Mesenchymal stem cell (in vitro differentiated cells and primary cell): ENCODE data around the gene ILKAP.

Experiments used
- DNase-seq: peaks from one replicate; pipeline ENCODE4 v3.0.0-alpha.2; 2013
- H2AFZ ChIP-seq: one replicate; pipeline ENCODE4 v1.6.1; 2013; ENCODE audit warnings: low read depth, mild to moderate bottlenecking, control low read depth, inconsistent platforms, low read length, moderate library complexity
- H2AK5ac ChIP-seq: 2 replicates; pipeline ENCODE4 v1.6.1; 2013; ENCODE audit warnings: low read length, moderate library complexity, mild to moderate bottlenecking, inconsistent platforms; ENCODE audit not compliant: severe bottlenecking
- H2BK120ac ChIP-seq: one replicate; pipeline ENCODE4 v1.6.1; 2013; ENCODE audit warnings: low read depth, mild to moderate bottlenecking, inconsistent platforms, low read length, moderate library complexity
- H2BK12ac ChIP-seq, 2 experiments: one replicate each; pipeline ENCODE4 v1.6.1; 2013; ENCODE audit warnings: inconsistent platforms in 2 of 2, low read length in 2 of 2, mild to moderate bottlenecking in 2 of 2, moderate library complexity in 2 of 2, control low read depth in 1 of 2
- H2BK15ac ChIP-seq: one replicate; pipeline ENCODE4 v1.6.1; 2013; ENCODE audit warnings: mild to moderate bottlenecking, low read depth, inconsistent platforms; ENCODE audit not compliant: poor library complexity, severe bottlenecking
- H2BK5ac ChIP-seq: 2 replicates; pipeline ENCODE4 v1.6.1; 2013; ENCODE audit warnings: low read depth, mild to moderate bottlenecking, low read length, control low read depth, inconsistent platforms; ENCODE audit not compliant: poor library complexity, severe bottlenecking
- H3K14ac ChIP-seq, 2 experiments: one replicate each; pipeline ENCODE4 v1.6.1; 2013; ENCODE audit warnings: inconsistent platforms in 2 of 2, low read length in 2 of 2, control low read depth in 1 of 2, mild to moderate bottlenecking in 1 of 2, moderate library complexity in 1 of 2
- H3K18ac ChIP-seq, 2 experiments: one replicate each; pipeline ENCODE4 v1.6.1; 2013; ENCODE audit warnings: inconsistent platforms in 2 of 2, low read length in 2 of 2, control low read depth in 1 of 2, low read depth in 1 of 2, mild to moderate bottlenecking in 1 of 2
- H3K23ac ChIP-seq, 2 experiments: one replicate each; pipeline ENCODE4 v1.6.1; 2013; ENCODE audit warnings: inconsistent platforms in 2 of 2, low read length in 2 of 2, mild to moderate bottlenecking in 2 of 2, moderate library complexity in 2 of 2, control low read depth in 1 of 2
- H3K27ac ChIP-seq: 2 replicates; pipeline ENCODE4 v1.5.1; 2013; ENCODE audit warnings: mild to moderate bottlenecking, moderate library complexity, low read length, control low read depth, inconsistent platforms; ENCODE audit not compliant: poor library complexity, severe bottlenecking
- H3K27me3 ChIP-seq, 2 experiments: 2 replicates each; pipeline versions ENCODE4 v1.6.1 to v1.7.0; 2013; ENCODE audit warnings: low read length in 2 of 2, mild to moderate bottlenecking in 2 of 2, moderate library complexity in 2 of 2, control low read depth in 1 of 2, inconsistent platforms in 1 of 2; ENCODE audit not compliant: control insufficient read depth in 1 of 2, insufficient read depth in 1 of 2
- H3K36me3 ChIP-seq, 2 experiments: 2 replicates each; pipeline versions ENCODE4 v1.6.1 to v1.7.0; 2013; ENCODE audit warnings: low read length in 2 of 2, control low read depth in 1 of 2, inconsistent platforms in 1 of 2, low read depth in 1 of 2, mild to moderate bottlenecking in 1 of 2; ENCODE audit not compliant: insufficient read depth in 2 of 2, control insufficient read depth in 1 of 2
- H3K4ac ChIP-seq, 2 experiments: one replicate each; pipeline ENCODE4 v1.6.1; 2013; ENCODE audit warnings: inconsistent platforms in 2 of 2, low read length in 2 of 2, mild to moderate bottlenecking in 2 of 2, moderate library complexity in 2 of 2, control low read depth in 1 of 2, low read depth in 1 of 2
- H3K4me1 ChIP-seq: 2 replicates; pipeline ENCODE4 v1.6.1; 2013; ENCODE audit warnings: low read depth, low read length, control low read depth; ENCODE audit not compliant: control insufficient read depth, insufficient read depth
- H3K4me2 ChIP-seq: 2 replicates; pipeline ENCODE4 v1.6.1; 2013; ENCODE audit warnings: low read length, mild to moderate bottlenecking, inconsistent platforms; ENCODE audit not compliant: poor library complexity, severe bottlenecking
- H3K4me3 ChIP-seq, 2 experiments: 2 replicates each; pipeline versions ENCODE4 v1.5.1 to v1.7.0; 2013; ENCODE audit warnings: low read length in 2 of 2, mild to moderate bottlenecking in 2 of 2, control low read depth in 1 of 2, low read depth in 1 of 2; ENCODE audit not compliant: insufficient read depth in 1 of 2
- H3K79me1 ChIP-seq: replicated peaks from 2 replicates; pipeline ENCODE4 v1.6.1; 2013; ENCODE audit warnings: mild to moderate bottlenecking, control low read depth, low read length, inconsistent platforms; ENCODE audit not compliant: poor library complexity, severe bottlenecking
- H3K9ac ChIP-seq: 2 replicates; pipeline ENCODE4 v1.7.0; 2013; ENCODE audit warnings: mild to moderate bottlenecking, low read length, moderate library complexity
- H3K9me3 ChIP-seq: 2 replicates; pipeline ENCODE4 v1.7.0; 2013; ENCODE audit warnings: mild to moderate bottlenecking, low read length; ENCODE audit not compliant: control insufficient read depth
- H4K8ac ChIP-seq: one replicate; pipeline ENCODE4 v1.6.1; 2013; ENCODE audit warnings: inconsistent platforms, mild to moderate bottlenecking, low read length, moderate library complexity
- H4K91ac ChIP-seq: one replicate; pipeline ENCODE4 v1.6.1; 2013; ENCODE audit warnings: mild to moderate bottlenecking, low read length, inconsistent platforms
- WGBS: methylation state at CpG from one replicate; pipeline ENCODE4 v1.1.7; 2013; ENCODE audit warnings: mixed read lengths; 5-methylcytosine and 5-hydroxymethylcytosine counted together

Gene ILKAP

GRCh38 chr2:238138331-238139195, 64.9 kb downstream of the ILKAP start, which contains the start of gene KLHL30:
Gene KLHL30, plus strand, starts transcription at chr2:238138668. Its CDS starts 2,087 bp downstream, at chr2:238140755.
- Histone ChIP-seq H3K27ac (no peak within 1 kb of the TSS), H2AFZ (peak within 1 kb of the TSS; percentile 33), H3K4ac (peak within 1 kb of the TSS; percentile 7 to 54), H3K4me2 (no peak within 1 kb of the TSS), H3K9me3 (no peaks in the 10 kb centered on the region), H3K79me1 (no peaks in the 10 kb centered on the region), H3K9ac (no peak within 1 kb of the TSS), H3K23ac (no peak within 1 kb of the TSS), H3K27me3 (no peaks in the 10 kb centered on the region), H2BK15ac (peak within 1 kb of the TSS; percentile 12), H2BK120ac (no peak within 1 kb of the TSS), H3K18ac (peak within 1 kb of the TSS; percentile 65 to 74), H3K14ac (peak within 1 kb of the TSS in 1 of 2 experiments; percentile 57), H2BK12ac (peak within 1 kb of the TSS in 1 of 2 experiments; percentile 68), H3K36me3 (no peaks in the 10 kb centered on the region), H3K4me1 (peaks cover 42% of the 10 kb centered on the region), H4K8ac (peak within 1 kb of the TSS; percentile 55), H4K91ac (peak within 1 kb of the TSS; percentile 64), H2AK5ac (no peak within 1 kb of the TSS), H3K4me3 (no peak within 1 kb of the TSS), H2BK5ac (no peak within 1 kb of the TSS)
- 81% methylated on average over 21 of the region's 22 CpGs for WGBS
- no peak for DNase-seq

DNA sequence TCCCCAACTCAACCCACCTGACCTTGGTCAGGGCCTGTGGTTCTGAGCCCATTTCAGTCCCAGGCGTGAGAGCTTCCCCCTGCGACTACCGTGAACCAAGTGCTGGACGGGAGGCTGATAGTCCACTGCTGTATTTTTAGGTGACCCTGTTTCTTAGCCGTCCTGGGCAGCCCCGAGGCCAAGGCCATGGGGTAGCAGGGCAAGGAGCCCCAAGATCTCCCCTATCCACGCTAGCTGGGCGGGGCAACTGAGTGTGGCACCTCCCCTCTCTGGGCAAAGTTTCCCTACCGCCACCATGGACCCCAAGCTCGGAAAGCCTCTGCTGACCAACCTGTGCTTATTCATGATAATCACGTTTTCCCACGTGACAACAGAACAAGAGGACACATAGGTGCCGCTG, 65.6 kb downstream of the ILKAP start:
- Histone ChIP-seq H2BK5ac (no peak overlapping the region), H2BK12ac (peak overlapping the region in 1 of 2 experiments; percentile 68), H3K4me2 (no peak overlapping the region), H2AK5ac (no peak overlapping the region), H2AFZ (no peak overlapping the region), H3K14ac (no peak overlapping the region), H4K91ac (no peak overlapping the region), H3K79me1 (no peaks in the 10 kb centered on the region), H2BK120ac (no peak overlapping the region), H3K23ac (no peak overlapping the region), H3K27ac (no peak overlapping the region), H4K8ac (peak overlapping the region; percentile 22), H3K9ac (no peak overlapping the region), H3K4ac (peak overlapping the region; percentile 7 to 54), H3K18ac (peak overlapping the region in 1 of 2 experiments; percentile 74), H3K36me3 (no peaks in the 10 kb centered on the region), H3K27me3 (no peaks in the 10 kb centered on the region), H3K9me3 (no peaks in the 10 kb centered on the region), H3K4me1 (peaks cover 36% of the 10 kb centered on the region), H3K4me3 (no peak overlapping the region), H2BK15ac (no peak overlapping the region)
- 96% methylated on average over 13 of the region's 13 CpGs for WGBS
- DNase-seq = no peak

DNA sequence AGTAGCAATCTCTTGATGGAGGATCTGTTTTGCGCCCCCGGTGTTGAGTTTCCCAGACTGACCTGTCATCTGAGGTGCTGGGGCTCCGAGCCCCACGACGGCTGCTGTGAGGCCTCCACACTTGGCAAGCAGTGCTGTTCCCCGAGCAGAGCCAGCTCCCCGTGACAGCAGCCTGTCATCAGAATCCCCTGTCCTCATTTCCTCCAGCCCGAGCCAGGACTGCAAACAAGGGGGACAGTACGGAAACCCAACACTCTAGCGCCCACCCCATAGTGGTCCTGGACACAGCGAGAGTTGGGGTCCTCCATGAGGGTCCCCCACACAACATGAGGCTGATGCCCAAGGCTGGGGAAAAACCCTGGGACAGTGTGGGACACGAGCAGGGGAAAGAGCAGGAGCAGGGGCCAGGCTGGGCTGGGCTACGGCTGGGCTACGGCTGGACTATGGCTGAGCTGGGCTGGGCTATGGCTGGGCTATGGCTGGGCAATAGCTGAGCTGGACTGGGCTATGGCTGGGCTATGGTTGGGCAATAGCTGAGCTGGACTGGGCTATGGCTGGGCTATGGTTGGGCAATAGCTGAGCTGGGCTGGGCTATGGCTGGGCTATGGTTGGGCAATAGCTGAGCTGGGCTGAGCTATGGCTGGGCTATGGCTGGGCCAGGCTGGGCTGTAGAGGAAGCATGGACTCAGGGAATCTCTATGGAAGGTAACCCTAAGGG, 66.5 kb downstream of the ILKAP start:
- no peaks in the 10 kb centered on the region for H3K36me3 ChIP-seq
- H3K27ac ChIP-seq = no peak overlapping the region
- DNase-seq = peak; percentile 83
- H3K79me1 ChIP-seq = no peaks in the 10 kb centered on the region
- no peak overlapping the region for H2AK5ac ChIP-seq
- peak overlapping the region; percentile 67 for H3K9ac ChIP-seq
- peak overlapping the region; percentile 74 to 80 for H3K18ac ChIP-seq
- peak overlapping the region in 1 of 2 experiments; percentile 62 for H3K4me3 ChIP-seq
- no peaks in the 10 kb centered on the region for H3K27me3 ChIP-seq
- no peaks in the 10 kb centered on the region for H3K9me3 ChIP-seq
- no peak overlapping the region for H2AFZ ChIP-seq
- no peak overlapping the region for H2BK120ac ChIP-seq
- WGBS = 89% methylated on average over 14 of the region's 14 CpGs
- peak overlapping the region in 1 of 2 experiments; percentile 44 for H3K14ac ChIP-seq
- H3K23ac ChIP-seq = no peak overlapping the region
- H2BK15ac ChIP-seq = no peak overlapping the region
- H4K8ac ChIP-seq = peak overlapping the region; percentile 85
- peaks cover 29% of the 10 kb centered on the region for H3K4me1 ChIP-seq
- H2BK12ac ChIP-seq = peak overlapping the region; percentile 0 to 83
- peak overlapping the region; percentile 65 for H4K91ac ChIP-seq
- H2BK5ac ChIP-seq = no peak overlapping the region
- H3K4ac ChIP-seq = peak overlapping the region in 1 of 2 experiments; percentile 28
- no peak overlapping the region for H3K4me2 ChIP-seq

DNA sequence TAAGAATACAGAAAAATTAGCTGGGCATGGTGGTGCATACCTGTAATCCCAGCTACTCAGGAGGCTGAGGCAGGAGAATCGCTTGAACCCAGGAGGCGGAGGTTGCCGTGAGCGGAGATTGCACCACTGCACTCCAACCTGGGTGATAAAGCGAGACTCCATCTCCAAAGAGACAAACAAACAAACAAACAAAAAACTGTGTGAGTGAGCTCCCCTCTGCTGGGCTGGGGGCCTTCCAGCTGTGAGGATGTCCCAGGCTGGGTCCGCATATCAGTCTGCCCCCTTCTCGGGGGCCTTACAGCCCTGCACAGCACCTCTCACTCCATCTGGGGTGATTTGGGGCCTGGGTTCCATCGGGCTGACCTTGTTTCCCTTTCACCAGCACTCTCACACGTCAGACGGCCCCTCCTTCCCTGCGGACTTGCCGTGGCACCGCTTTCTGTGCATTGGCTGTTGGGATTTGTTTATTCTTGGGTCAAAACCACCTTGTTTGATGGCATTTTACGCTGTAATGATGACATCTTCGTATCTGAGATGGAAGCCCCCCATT, 67.8 kb downstream of the ILKAP start:
- no peaks in the 10 kb centered on the region for H3K36me3 ChIP-seq
- DNase-seq = no peak
- no peak overlapping the region for H3K4ac ChIP-seq
- H3K14ac ChIP-seq = no peak overlapping the region
- H2BK5ac ChIP-seq = no peak overlapping the region
- no peak overlapping the region for H3K23ac ChIP-seq
- H4K91ac ChIP-seq = no peak overlapping the region
- H3K4me2 ChIP-seq = no peak overlapping the region
- no peak overlapping the region for H2BK120ac ChIP-seq
- H2BK15ac ChIP-seq = no peak overlapping the region
- H4K8ac ChIP-seq = no peak overlapping the region
- no peak overlapping the region for H2BK12ac ChIP-seq
- no peak overlapping the region for H2AK5ac ChIP-seq
- no peaks in the 10 kb centered on the region for H3K9me3 ChIP-seq
- no peak overlapping the region for H3K18ac ChIP-seq
- 77% methylated on average over 15 of the region's 15 CpGs for WGBS
- no peak overlapping the region for H3K9ac ChIP-seq
- H3K4me3 ChIP-seq = no peak overlapping the region
- H3K27me3 ChIP-seq = no peaks in the 10 kb centered on the region
- H3K79me1 ChIP-seq = no peaks in the 10 kb centered on the region
- no peak overlapping the region for H3K27ac ChIP-seq
- H2AFZ ChIP-seq = no peak overlapping the region
- peaks cover 17% of the 10 kb centered on the region for H3K4me1 ChIP-seq
